Osteocyte (in vitro differentiated cells): ENCODE measurements around the gene DTNB. TPM values are rescaled to one million over a fixed set of nuclear protein-coding genes. Genes with fewer than 3 reads are reported as not detected.

Experiments
- DNase-seq: peaks from one replicate; pipeline ENCODE4 v3.0.0; 2021; ENCODE audit warnings: mixed read lengths; ENCODE audit not compliant: unreplicated experiment; ENCODE audit errors: extremely low spot score
- H3K27ac Mint-ChIP-seq: one replicate; pipeline ENCODE4 v1.8.0; 2021; ENCODE audit warnings: mild to moderate bottlenecking, mixed read lengths; ENCODE audit not compliant: unreplicated experiment
- H3K27me3 Mint-ChIP-seq: one replicate; pipeline ENCODE4 v1.8.0; 2021; ENCODE audit warnings: mixed read lengths; ENCODE audit not compliant: unreplicated experiment
- H3K36me3 Mint-ChIP-seq: one replicate; pipeline ENCODE4 v1.8.0; 2021; ENCODE audit warnings: mixed read lengths; ENCODE audit not compliant: unreplicated experiment
- H3K4me1 Mint-ChIP-seq: one replicate; pipeline ENCODE4 v1.8.0; 2021; ENCODE audit warnings: mixed read lengths; ENCODE audit not compliant: unreplicated experiment
- H3K4me3 Mint-ChIP-seq: one replicate; pipeline ENCODE4 v1.8.0; 2021; ENCODE audit warnings: mild to moderate bottlenecking, moderate library complexity, mixed read lengths; ENCODE audit not compliant: unreplicated experiment
- H3K9me3 Mint-ChIP-seq: one replicate; pipeline ENCODE4 v1.8.0; 2021; ENCODE audit warnings: mixed read lengths; ENCODE audit not compliant: unreplicated experiment
- CTCF ChIP-seq: fragments of 200-600 bp; sonication (generic); IDR thresholded peaks from 2 replicates; pipeline ENCODE4 v1.5.0; 2021; ENCODE audit warnings: antibody characterized with exemption, mild to moderate bottlenecking, moderate library complexity
- total RNA-seq: library from RNA; stranded (reverse); gene quantifications from 2 replicates; pipeline ENCODE4 v1.2.1, GENCODE V29; 2021

The DTNB gene
- total RNA-seq, 1 donor from 2014 or later = 20.9 TPM

- H3K27ac Mint-ChIP-seq = no peak overlapping the region
- no peaks in the 10 kb centered on the region for H3K27me3 Mint-ChIP-seq
- no peak for DNase-seq
- peaks cover 15% of the 10 kb centered on the region for H3K4me1 Mint-ChIP-seq
- no peak for TF ChIP-seq CTCF
- H3K36me3 Mint-ChIP-seq = no peaks in the 10 kb centered on the region
- H3K9me3 Mint-ChIP-seq = no peaks in the 10 kb centered on the region
- no peak overlapping the region for H3K4me3 Mint-ChIP-seq
Observed at GRCh38 chr2:25561136-25561850, 112.1 kb downstream of the DTNB start.

GRCh38 chr2:25559148-25559547 is 114.2 kb downstream of the DTNB start:
- Mint-ChIP-seq H3K9me3 (no peaks in the 10 kb centered on the region), H3K36me3 (no peaks in the 10 kb centered on the region), H3K27me3 (no peaks in the 10 kb centered on the region), H3K4me1 (peaks cover 15% of the 10 kb centered on the region), H3K4me3 (no peak overlapping the region), H3K27ac (no peak overlapping the region)
- DNase-seq = no peak
- TF ChIP-seq CTCF = no peak

GRCh38 chr2:25558262-25558661 is 115.1 kb downstream of the DTNB start:
- no peaks in the 10 kb centered on the region for H3K27me3 Mint-ChIP-seq
- peaks cover 15% of the 10 kb centered on the region for H3K4me1 Mint-ChIP-seq
- no peak overlapping the region for H3K27ac Mint-ChIP-seq
- no peaks in the 10 kb centered on the region for H3K36me3 Mint-ChIP-seq
- DNase-seq = no peak
- no peaks in the 10 kb centered on the region for H3K9me3 Mint-ChIP-seq
- no peak for TF ChIP-seq CTCF
- no peak overlapping the region for H3K4me3 Mint-ChIP-seq

- H3K27ac Mint-ChIP-seq = no peak overlapping the region
- no peak for TF ChIP-seq CTCF
- no peaks in the 10 kb centered on the region for H3K36me3 Mint-ChIP-seq
Observed at GRCh38 chr2:25557179-25558036, 116.0 kb downstream of the DTNB start.

GRCh38 chr2:25552318-25552717 is 121.1 kb downstream of the DTNB start:
- DNase-seq = no peak
- H3K27me3 Mint-ChIP-seq = no peaks in the 10 kb centered on the region
- peaks cover 28% of the 10 kb centered on the region for H3K4me1 Mint-ChIP-seq
- no peaks in the 10 kb centered on the region for H3K9me3 Mint-ChIP-seq
- no peak overlapping the region for H3K27ac Mint-ChIP-seq
- TF ChIP-seq CTCF = no peak
- H3K36me3 Mint-ChIP-seq = no peaks in the 10 kb centered on the region
- no peak overlapping the region for H3K4me3 Mint-ChIP-seq

More at GRCh38 chr2:25557179-25558036, 116.0 kb downstream of the DTNB start:
- no peak for DNase-seq
- Mint-ChIP-seq H3K9me3 (no peaks in the 10 kb centered on the region), H3K4me3 (no peak overlapping the region), H3K4me1 (peaks cover 16% of the 10 kb centered on the region), H3K27me3 (no peaks in the 10 kb centered on the region)
